Measurements from ENCODE around the gene PCED1A.
"Not testable (repeated sequence)": the region's sequence is repeated elsewhere in the genome, so short reads cannot be mapped to it uniquely, and the experiment has no call there.

PCED1A gene

DNA sequence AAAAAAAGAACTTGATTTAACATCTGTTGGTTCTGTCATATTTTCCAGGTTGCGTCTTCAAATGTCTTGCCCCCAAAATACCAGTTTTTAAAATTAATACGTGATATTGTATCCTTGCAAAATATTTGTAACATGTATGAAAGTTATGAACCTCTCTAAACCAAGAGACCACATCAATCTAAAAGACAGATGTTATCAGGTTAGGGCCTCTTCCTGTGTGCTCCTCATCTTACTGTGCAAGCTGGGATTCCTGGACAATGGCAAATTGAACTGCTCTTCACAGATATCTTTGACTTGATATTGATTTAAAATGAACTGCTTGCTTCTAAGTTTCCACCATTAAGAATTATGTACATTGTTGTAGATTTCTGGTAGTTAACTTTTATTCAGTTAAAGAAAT is 14.7 kb downstream of the PCED1A start:
- DNase-seq = no peak

DNA sequence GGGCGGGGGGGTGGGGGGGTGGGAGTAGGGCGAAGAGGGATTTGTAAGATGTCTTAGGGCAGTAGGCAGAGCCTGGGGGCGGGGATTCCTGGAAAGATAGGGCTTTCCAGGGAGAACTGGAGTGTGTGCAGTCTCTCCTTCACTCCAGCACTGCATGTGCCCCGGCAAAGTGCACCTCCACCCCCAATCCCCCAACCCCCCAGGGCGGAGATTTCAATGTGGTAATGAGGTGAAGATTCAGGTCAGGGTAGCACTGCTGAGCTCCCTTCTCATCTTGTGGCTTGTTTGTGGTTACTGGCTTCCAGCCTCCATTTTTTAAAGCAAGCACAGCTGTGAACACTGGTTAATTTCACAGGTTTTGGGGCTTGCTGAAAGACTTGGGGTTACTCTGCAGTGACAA is 18.4 kb downstream of the PCED1A start:
- DNase-seq = no peak

DNA sequence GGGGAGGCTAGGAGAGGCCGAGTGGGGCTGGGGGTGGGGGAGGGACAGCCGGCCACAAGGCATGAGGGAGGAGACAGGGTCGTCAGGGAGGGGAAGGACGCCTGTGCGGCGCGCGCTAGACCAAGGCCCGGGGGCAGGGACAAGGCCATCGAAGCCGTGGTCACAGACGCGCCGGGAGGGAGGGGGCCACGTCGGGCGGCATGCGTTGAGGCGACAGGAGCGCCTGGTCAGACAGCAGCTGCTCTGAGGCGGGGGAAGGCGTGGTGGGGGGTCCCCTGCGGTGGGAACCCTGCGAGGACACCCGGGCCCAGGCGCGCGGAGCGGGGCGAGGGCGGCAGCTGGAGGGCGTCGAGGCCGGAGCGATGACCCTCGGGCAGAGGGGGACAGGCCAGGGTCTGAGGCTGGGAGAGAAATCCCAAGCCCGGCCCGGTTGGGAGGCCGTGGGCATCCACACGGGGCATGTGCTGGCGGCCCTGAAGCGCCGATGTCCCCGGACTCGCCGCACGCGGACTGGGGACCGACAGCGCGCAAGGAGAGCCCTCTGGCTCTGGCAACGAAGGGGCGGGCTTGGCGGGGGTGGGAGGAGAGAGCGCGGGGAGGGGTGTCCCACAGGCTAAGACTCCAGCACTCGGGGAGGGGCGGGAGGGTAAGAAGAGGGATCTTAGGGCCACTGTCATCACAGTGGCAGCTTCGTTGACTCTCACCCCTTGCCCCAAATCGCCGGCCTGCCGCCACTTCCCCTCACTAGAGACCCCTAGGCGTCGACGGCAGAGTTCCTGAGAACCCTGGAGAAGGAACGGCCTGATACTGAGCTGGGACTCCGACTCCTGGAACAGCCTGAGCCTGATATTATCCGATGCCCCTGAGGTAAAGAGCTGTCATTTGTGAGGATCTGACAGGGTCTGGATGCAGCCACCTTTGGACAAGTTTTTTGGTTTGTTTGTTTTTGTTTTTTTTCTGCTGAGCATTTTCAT is 19.3 kb downstream of the PCED1A start:
- no peak for DNase-seq

GRCh38 chr20:2820084-2820895 is 20.2 kb downstream of the PCED1A start:
- DNase-seq = no peak

GRCh38 chr20:2817891-2818595 is 22.4 kb downstream of the PCED1A start:
- no peak for DNase-seq

DNA sequence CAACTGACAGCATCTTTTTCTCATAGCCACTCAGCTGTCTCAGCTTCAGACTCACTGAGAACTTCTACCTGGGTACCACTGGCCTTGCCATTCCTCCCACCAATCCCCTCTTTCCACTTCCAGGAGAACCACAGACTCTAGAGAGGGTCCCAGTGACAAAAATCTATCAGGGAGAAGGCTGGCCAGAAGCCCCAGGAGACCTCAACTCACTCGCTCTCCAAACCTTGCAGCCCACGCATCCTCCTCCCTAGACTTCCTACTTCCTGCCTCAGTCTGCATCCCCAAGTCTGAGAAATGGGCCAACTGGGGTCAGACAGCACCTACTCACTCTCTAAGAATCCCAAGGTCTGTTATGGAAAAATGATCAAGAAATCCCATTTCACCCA is 23.1 kb downstream of the PCED1A start:
- no peak for DNase-seq

DNA sequence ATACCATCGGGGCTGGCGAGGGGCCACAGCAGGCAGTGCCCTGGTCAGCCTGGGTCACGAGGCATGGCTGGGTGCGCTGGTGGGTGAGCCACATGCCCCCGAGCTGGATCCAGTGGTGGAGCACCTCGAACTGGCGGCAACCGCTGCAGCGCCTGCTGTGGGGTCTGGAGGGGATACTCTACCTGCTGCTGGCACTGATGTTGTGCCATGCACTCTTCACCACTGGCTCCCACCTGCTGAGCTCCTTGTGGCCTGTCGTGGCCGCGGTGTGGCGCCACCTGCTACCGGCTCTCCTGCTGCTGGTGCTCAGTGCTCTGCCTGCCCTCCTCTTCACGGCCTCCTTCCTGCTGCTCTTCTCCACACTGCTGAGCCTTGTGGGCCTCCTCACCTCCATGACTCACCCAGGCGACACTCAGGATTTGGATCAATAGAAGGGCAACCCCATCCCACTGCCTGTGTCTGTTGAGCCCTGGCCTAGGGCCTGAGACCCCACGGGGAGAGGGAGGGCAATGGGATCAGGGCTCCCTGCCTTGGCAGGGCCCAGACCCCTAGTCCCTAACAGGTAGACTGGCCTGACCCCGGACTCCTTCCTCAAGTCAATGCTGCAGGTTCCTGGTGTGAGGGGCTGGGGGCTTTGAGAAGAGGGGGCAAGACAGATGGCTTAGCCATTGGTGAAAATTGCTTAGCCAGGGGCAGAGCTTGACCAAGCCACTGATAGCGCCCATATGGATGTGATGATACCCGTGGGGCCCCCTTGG is 23.7 kb downstream of the PCED1A start:
- DNase-seq = no peak

DNA sequence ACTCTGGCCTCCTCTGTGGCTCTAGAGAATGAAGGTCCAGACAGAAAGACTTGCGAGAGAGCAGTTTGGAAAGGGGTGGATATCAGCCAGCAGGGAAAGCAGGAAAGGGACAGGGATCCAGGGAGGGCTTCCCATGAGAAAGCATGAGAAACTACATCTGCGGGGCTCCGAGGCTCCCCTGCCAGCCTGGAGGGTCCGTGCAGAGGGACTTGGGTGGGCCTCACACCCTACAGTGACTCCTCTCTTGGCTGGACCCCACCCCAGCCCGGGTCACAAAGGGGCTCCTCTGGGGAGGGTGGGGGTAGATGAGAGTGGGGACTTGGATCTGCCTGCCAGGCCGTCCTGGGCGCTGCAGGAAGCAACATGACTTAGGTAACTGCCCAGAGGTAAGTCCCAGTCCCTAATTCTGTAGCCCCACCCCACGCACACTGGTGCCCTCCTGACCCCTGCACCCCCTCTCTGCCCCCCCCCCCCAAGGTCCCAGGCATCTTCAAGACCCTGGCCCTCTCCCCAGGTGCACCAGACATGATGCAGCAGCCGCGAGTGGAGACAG is 24.3 kb downstream of the PCED1A start, which contains the start of gene TMEM239:
TSS of gene TMEM239 (plus strand) at position 335 of the 553 bp plus-strand sequence. CDS start at position 526, 191 bp downstream.
- no peak for DNase-seq

GRCh38 chr20:2815242-2815900 is 25.1 kb downstream of the PCED1A start:
- no peak for DNase-seq

DNA sequence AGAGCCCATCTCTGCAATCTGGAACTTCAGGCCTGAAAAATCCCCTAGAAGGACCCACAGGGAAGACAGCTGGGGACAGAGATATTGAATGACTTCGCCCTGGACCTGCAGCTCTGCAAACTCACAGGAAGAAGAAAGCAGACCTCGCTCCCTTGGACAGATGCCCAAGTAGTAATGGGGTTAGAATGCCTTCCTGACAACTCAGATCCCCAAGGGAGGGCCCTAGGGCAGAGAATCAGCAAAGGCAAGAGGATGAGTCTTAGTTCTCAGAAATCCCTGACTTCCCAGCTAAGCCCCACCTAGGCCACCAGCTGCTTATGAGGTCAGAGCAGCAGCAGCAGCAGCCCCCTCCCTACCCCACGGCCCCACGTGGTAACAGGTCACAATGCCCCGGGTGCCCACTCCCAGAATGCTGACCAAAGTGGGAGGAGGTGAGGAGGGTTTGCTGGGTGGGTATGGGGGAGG is 25.8 kb downstream of the PCED1A start, which contains the start of gene C20orf141:
TSS of gene C20orf141 (plus strand) at position 401 of the 465 bp plus-strand sequence. CDS start 198 bp downstream, outside the sequence.
- DNase-seq = no peak

- DNase-seq = no peak
These were observed 26.4 kb downstream of the PCED1A start for GRCh38 chr20:2814076-2814475.

DNA sequence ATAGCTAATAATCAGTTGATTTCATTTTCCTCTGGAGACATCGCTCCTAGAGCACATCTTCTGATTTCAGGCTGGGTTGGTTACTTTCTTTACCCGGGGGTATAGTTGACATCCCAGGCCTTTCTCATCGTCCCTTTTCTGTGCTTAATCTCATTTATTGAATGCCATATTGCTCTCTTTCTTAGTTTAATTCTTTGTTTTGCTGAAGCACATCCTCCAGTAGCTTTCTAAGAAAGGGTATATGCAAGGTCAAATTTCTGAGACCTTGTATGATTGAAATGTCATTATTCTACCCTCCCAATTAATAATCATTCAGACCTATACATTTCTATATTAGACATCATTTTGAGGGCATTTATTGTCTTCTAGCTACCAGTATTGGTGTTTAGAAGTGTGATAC is 28.3 kb downstream of the PCED1A start:
- DNase-seq = no peak

GRCh38 chr20:2809690-2810089 is 30.8 kb downstream of the PCED1A start:
- no peak for DNase-seq

GRCh38 chr20:2807929-2808328 is 32.5 kb downstream of the PCED1A start:
- DNase-seq = not testable (repeated sequence)

- DNase-seq = no peak
These were observed 33.4 kb downstream of the PCED1A start for GRCh38 chr20:2807019-2807418.

DNA sequence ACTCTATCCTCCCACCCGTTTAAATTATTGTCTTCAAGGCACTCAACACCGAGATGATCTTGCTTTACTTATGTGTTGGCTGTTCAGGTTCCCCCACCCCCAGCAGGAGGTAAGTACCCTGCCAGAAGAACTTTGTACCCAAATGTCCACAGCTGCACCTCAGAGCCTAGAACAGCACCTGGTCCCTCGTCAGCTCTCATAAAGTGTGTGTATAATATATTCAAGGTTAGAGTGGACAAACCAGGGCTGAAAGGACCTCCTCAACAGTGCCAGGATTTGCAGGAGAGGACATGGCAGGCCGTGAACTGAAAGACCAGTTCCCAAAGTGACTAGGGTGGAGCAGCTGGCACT is 34.1 kb downstream of the PCED1A start:
- DNase-seq = no peak

DNA sequence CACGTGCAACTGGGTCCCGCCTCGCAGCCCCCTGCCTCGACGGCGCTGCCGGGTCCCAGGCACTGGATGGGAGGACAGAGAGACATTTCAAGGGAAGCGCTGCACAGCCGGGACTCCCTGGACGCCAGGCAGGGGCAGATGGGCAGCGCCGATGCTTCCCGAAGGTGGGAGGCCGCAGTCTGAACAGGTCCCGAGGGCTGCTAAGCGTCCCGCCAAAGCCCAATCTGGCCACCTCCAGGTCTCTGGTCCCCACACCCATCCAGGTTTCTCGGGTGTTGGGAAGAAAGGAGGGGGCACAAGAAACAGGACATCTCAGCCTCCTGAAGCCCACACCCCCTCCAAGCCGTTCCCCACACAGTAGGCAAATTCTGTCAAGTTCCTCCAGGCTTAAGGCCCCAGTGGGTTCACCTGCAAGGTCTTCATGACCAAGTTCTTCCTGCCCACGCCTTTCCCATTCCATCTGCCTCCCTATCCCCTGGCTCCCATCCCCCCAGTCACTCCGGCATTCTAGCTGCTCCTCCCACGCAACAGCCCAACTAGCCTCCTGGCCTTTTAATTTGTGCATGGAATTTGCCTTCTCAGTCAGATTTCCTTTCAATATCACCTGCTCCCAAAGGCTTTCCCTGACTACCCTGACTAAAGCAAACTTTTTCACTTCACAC is 34.6 kb downstream of the PCED1A start:
- no peak for DNase-seq

- DNase-seq = no peak
These were observed 35.4 kb downstream of the PCED1A start for GRCh38 chr20:2804852-2805688.

- no peak for DNase-seq
These were observed 36.2 kb downstream of the PCED1A start for GRCh38 chr20:2804041-2804828.

All from GDM1 (cell line).